ENCODE results near the gene ODAD4.

DNA sequence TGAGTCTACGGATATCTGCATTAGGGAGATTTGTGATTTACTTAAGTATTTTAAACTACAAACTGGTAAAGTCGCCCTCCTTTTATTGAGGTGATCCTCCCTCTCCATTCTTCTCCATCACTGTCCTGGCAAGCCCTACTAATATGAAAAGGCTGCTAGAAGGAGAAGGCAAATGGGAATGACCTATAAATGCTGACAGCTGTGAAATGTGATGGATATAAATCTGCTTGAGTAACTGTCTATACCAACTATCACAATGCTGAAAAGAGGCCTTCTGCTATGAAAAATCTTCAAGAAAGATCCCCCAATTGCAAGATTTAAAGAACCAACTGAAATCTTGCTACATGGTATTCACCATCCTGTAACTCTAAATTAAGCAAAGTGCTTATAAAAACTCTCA, 71.3 kb downstream of the ODAD4 start:
- TF ChIP-seq, protein P1, sequence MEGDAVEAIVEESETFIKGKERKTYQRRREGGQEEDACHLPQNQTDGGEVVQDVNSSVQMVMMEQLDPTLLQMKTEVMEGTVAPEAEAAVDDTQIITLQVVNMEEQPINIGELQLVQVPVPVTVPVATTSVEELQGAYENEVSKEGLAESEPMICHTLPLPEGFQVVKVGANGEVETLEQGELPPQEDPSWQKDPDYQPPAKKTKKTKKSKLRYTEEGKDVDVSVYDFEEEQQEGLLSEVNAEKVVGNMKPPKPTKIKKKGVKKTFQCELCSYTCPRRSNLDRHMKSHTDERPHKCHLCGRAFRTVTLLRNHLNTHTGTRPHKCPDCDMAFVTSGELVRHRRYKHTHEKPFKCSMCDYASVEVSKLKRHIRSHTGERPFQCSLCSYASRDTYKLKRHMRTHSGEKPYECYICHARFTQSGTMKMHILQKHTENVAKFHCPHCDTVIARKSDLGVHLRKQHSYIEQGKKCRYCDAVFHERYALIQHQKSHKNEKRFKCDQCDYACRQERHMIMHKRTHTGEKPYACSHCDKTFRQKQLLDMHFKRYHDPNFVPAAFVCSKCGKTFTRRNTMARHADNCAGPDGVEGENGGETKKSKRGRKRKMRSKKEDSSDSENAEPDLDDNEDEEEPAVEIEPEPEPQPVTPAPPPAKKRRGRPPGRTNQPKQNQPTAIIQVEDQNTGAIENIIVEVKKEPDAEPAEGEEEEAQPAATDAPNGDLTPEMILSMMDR (IDR thresholded peaks at IDR 0.05; ENCODE audit: insufficient read depth, low read depth, low read length): no peak
- no peak for TF ChIP-seq EZH2 (IDR thresholded peaks at IDR 0.05; ENCODE audit: insufficient read depth, low read length)
